Measurements from ENCODE around the gene SNRPA1.

DNA sequence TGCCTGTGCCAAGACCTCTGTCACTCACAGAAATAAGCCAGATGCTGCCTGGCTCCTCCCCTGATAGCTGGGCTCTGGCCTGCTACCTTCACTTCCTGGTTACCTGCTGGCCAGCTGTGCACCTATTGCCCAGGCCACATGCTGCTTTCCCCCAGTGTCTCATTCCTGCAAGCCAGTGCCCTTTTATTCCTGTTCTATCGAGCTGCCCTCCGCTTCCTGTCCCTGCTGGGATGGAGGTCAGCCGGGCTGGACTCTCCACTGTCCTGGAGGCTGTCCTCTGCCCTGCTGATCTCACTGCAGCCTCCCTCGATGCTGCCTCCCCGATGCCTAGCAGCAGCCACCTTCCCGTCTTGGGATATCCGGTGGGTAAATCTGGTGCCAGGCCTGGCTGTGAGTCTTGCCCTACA, 37.0 kb upstream of the SNRPA1 start:
- TF ChIP-seq, protein P1, sequence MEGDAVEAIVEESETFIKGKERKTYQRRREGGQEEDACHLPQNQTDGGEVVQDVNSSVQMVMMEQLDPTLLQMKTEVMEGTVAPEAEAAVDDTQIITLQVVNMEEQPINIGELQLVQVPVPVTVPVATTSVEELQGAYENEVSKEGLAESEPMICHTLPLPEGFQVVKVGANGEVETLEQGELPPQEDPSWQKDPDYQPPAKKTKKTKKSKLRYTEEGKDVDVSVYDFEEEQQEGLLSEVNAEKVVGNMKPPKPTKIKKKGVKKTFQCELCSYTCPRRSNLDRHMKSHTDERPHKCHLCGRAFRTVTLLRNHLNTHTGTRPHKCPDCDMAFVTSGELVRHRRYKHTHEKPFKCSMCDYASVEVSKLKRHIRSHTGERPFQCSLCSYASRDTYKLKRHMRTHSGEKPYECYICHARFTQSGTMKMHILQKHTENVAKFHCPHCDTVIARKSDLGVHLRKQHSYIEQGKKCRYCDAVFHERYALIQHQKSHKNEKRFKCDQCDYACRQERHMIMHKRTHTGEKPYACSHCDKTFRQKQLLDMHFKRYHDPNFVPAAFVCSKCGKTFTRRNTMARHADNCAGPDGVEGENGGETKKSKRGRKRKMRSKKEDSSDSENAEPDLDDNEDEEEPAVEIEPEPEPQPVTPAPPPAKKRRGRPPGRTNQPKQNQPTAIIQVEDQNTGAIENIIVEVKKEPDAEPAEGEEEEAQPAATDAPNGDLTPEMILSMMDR (IDR thresholded peaks at IDR 0.05): no peak
- TF ChIP-seq EZH2 (IDR thresholded peaks at IDR 0.05; ENCODE audit: borderline replicate concordance, insufficient read depth, low read depth, low read length, poor library complexity, severe bottlenecking): no peak

All from B cell (primary cell).